Hindlimb muscle (tissue), 1 donor: ENCODE results near the gene TEX2. TPM values are rescaled to one million over a fixed set of nuclear protein-coding genes. Genes with fewer than 3 reads are reported as not detected.
"Not testable (repeated sequence)": the region's sequence is repeated elsewhere in the genome, so short reads cannot be mapped to it uniquely, and the experiment has no call there.

Source experiments
- DNase-seq: peaks from one replicate; pipeline ENCODE4 v3.0.0-alpha.2; 2013
- polyA plus RNA-seq: library from polyadenylated mRNA; unstranded; fragments of 120-200 nt; gene quantifications from one replicate; pipeline ENCODE4 v1.2.1, GENCODE V29; 2013; ENCODE audit not compliant: insufficient read length

TEX2 gene
- polyA plus RNA-seq, 1 donor, result 21.6 TPM

- no peak for DNase-seq
These were observed 53.6 kb downstream of the TEX2 start for GRCh38 chr17:64209356-64209941.

- DNase-seq, result not testable (repeated sequence)
These were observed 54.4 kb downstream of the TEX2 start for GRCh38 chr17:64208656-64209055.

- no peak for DNase-seq
These were observed 57.3 kb downstream of the TEX2 start for GRCh38 chr17:64205804-64206203.

GRCh38 chr17:64203630-64204029 is 59.4 kb downstream of the TEX2 start:
- DNase-seq, result no peak

GRCh38 chr17:64202683-64203344 is 60.2 kb downstream of the TEX2 start:
- no peak for DNase-seq

GRCh38 chr17:64200080-64201032 is 62.7 kb downstream of the TEX2 start:
- DNase-seq, result no peak

- no peak for DNase-seq
These were observed 64.5 kb downstream of the TEX2 start for GRCh38 chr17:64198331-64199090.

GRCh38 chr17:64196601-64197000 is 66.5 kb downstream of the TEX2 start:
- no peak for DNase-seq

GRCh38 chr17:64193561-64193960 is 69.5 kb downstream of the TEX2 start:
- DNase-seq, result no peak

GRCh38 chr17:64192589-64192988 is 70.5 kb downstream of the TEX2 start:
- no peak for DNase-seq

GRCh38 chr17:64190472-64190871 is 72.6 kb downstream of the TEX2 start:
- DNase-seq, result no peak

- no peak for DNase-seq
These were observed 75.0 kb downstream of the TEX2 start for GRCh38 chr17:64188088-64188487.

- DNase-seq, result no peak
These were observed 75.8 kb downstream of the TEX2 start for GRCh38 chr17:64187093-64187895.

- DNase-seq, result no peak
These were observed 76.6 kb downstream of the TEX2 start for GRCh38 chr17:64186171-64187092.

- not testable (repeated sequence) for DNase-seq
These were observed 77.5 kb downstream of the TEX2 start for GRCh38 chr17:64185557-64185956.

GRCh38 chr17:64185101-64185500 is 78.0 kb downstream of the TEX2 start:
- DNase-seq, result no peak

- no peak for DNase-seq
These were observed 79.2 kb downstream of the TEX2 start for GRCh38 chr17:64183815-64184214.

GRCh38 chr17:64182325-64183012 is 80.6 kb downstream of the TEX2 start:
- DNase-seq, result no peak

GRCh38 chr17:64180089-64181073 is 82.7 kb downstream of the TEX2 start:
- DNase-seq, result no peak
